GM15510 (cell line): ENCODE results near the gene HOXD4.

Source experiments
- POLR2A ChIP-seq: IDR thresholded peaks from 3 replicates; pipeline ENCODE4 v1.6.1; 2011; ENCODE audit warnings: borderline replicate concordance; ENCODE audit not compliant: insufficient read length; ENCODE audit errors: extremely low read depth

HOXD4 gene

GRCh38 chr2:176187200-176187898 is 36.0 kb downstream of the HOXD4 start:
- no peak for TF ChIP-seq POLR2A

DNA sequence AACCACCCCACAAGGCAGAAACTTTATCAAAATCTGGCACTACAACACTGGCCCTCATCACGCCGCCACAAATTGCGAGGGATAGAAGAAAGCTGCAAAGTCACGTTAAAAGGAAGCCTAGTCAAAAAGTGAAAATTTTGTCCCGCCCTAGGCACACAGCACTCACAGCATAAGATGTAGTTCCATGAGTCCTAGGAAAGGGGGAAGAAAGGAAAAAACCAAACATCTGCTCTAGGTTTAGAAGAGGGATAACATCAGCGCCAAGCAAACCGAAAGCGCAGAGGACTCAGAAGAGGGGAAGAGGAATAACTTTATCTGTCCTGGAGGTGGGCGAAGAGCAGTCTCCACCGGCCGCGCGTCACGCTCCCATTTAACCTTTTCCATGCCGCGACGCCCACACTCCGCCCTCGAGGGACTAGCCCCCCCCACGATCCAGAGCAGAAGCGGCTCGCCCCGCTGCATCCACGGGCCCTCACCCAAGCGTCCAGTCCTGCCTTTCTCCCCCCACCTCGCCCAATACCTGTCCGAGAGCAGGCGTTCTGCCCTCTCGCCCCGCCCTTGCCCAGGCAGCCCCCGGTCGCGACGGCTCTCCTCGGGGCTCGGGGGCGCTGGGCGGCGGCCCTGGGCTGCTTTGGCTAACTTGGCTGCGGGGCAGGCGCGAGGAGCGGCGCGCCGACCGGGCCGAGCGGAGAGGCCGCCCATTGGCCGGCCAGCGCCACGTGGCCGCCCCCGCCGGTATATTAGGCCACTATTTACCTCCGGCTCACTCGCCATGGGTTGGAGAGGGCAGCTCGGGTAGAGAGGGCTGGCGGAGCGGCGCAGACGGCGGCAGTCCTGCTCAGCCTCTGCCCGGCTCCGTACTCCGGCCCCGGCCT is 36.8 kb downstream of the HOXD4 start, which contains the start of gene HOXD1:
TSS of gene HOXD1 (plus strand) at position 770 of the 875 bp plus-strand sequence. CDS start 134 bp downstream, outside the sequence.
- TF ChIP-seq POLR2A = no peak

DNA sequence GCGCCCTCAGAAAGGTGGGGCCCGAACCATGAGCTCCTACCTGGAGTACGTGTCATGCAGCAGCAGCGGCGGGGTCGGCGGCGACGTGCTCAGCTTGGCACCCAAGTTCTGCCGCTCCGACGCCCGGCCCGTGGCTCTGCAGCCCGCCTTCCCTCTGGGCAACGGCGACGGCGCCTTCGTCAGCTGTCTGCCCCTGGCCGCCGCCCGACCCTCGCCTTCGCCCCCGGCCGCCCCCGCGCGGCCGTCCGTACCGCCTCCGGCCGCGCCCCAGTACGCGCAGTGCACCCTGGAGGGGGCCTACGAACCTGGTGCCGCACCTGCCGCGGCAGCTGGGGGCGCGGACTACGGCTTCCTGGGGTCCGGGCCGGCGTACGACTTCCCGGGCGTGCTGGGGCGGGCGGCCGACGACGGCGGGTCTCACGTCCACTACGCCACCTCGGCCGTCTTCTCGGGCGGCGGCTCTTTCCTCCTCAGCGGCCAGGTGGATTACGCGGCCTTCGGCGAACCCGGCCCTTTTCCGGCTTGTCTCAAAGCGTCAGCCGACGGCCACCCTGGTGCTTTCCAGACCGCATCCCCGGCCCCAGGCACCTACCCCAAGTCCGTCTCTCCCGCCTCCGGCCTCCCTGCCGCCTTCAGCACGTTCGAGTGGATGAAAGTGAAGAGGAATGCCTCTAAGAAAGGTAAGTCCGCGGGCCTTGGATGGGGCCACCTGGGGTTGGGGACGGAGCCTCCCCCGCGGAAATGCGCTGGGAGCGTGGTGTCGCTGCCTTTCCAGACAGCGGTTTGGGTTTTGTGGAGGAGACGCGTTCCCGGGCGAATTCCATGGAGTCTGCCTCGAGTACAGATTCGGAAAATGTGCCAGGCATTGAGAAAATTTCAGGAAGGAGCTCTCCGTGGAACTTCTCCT is 37.7 kb downstream of the HOXD4 start:
- no peak for TF ChIP-seq POLR2A

GRCh38 chr2:176189681-176190641 is 38.6 kb downstream of the HOXD4 start:
- no peak for TF ChIP-seq POLR2A

DNA sequence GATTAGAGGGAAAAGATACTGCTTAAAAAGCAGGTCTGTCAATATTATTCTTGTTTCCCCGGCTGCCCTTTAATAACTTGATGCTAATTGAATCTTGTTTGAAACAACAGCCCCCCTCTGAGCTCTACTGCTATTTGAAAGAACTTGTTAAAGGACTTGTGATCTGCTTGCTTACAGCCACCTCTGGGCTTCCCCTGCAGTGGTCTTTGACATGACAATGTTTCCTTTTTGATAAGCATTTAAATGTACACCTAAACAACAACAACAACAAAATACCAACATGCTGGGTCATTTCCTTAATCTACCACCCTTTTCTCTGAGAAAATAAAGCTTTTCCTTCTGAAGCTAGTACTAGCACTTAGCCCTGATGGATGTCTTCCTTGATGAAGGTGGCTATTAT is 41.0 kb downstream of the HOXD4 start:
- TF ChIP-seq POLR2A = no peak

- no peak for TF ChIP-seq POLR2A
Observed at GRCh38 chr2:176193048-176193447, 41.7 kb downstream of the HOXD4 start.

DNA sequence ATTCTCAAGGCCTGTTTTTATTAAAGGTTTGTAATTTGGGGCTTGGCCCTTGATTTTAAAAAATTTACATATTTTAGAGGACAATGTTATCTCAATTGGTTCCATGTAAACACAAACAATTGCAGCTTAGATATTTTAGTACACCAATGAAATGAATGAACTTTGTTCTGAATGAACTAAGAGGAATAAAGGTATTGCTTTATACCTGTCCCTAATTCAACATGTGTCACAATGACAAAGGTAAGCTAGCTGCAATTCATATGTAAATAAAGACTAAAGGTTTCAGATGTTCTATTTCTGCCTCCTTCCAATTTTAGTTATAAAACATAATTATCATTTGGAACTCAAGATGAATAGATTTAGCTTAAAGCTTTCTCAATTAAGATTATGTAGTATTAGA is 48.6 kb downstream of the HOXD4 start:
- TF ChIP-seq POLR2A = no peak

- TF ChIP-seq POLR2A = no peak
Observed at GRCh38 chr2:176200971-176201370, 49.6 kb downstream of the HOXD4 start.

DNA sequence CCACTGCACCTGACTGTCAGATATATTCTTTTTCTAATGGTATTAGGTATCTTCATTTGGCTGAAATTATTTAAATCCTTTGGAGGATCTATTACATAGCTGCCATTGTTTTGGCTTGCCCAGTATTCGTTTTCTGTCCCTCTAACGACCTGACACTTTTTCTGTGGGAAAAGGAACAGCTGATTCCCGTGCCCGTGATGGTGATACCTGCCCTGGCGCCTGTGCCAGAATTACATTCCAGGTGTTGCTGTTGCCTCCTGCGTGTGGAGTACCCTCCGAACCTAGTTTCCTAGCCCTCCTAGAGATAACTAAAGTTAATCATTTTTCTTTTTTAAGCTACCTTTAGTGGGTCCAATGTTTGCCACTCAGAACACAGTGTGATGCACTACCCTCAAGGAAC is 51.1 kb downstream of the HOXD4 start:
- TF ChIP-seq POLR2A = no peak
